Endothelial cell of umbilical vein (primary cell): ENCODE measurements around the gene ACADVL.

Experiments used
- MYC ChIP-seq: IDR thresholded peaks from one replicate; pipeline ENCODE4 v1.6.1; 2011; ENCODE audit warnings: mild to moderate bottlenecking, low read depth, low read length
- TF ChIP-seq, protein P1 (sequence below), 2 donors: IDR thresholded peaks; 1 replicate in 1 of 2; 2 replicates in 1 of 2; pipeline ENCODE4 v1.5.1; 2011; ENCODE audit warnings: low read length in 2 of 2, mild to moderate bottlenecking in 2 of 2, moderate library complexity in 2 of 2, control low read depth in 1 of 2, inconsistent platforms in 1 of 2, low read depth in 1 of 2; ENCODE audit not compliant: insufficient read depth in 1 of 2; ENCODE audit errors: extremely low read depth in 1 of 2

DNA sequence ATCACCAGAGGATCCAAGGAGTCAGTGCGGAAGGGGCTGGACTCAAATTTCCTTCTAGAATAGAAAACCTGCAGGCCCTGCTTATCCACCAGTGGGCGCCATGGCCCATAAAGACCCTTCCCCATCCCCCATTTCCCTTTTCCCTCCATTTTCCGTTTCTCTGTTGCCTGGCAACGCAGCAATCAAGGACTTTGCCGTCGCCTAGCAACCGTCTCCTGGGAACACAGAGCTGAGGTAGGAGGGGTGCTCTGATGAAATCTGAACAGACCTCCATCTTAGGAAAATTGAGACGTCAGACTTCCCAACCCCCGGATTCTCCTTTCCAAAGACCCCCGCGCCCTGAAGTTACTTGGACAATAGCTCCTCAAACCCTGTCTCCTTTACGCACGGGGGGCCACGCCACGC lies 5.8 kb upstream of the ACADVL start:
- TF ChIP-seq, protein P1, sequence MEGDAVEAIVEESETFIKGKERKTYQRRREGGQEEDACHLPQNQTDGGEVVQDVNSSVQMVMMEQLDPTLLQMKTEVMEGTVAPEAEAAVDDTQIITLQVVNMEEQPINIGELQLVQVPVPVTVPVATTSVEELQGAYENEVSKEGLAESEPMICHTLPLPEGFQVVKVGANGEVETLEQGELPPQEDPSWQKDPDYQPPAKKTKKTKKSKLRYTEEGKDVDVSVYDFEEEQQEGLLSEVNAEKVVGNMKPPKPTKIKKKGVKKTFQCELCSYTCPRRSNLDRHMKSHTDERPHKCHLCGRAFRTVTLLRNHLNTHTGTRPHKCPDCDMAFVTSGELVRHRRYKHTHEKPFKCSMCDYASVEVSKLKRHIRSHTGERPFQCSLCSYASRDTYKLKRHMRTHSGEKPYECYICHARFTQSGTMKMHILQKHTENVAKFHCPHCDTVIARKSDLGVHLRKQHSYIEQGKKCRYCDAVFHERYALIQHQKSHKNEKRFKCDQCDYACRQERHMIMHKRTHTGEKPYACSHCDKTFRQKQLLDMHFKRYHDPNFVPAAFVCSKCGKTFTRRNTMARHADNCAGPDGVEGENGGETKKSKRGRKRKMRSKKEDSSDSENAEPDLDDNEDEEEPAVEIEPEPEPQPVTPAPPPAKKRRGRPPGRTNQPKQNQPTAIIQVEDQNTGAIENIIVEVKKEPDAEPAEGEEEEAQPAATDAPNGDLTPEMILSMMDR (IDR thresholded peaks at IDR 0.05; ENCODE audit: extremely low read depth in 1 of 2, insufficient read depth in 1 of 2, low read depth in 1 of 2, low read length in 2 of 2): peak; percentile 62 to 75
- TF ChIP-seq MYC: no peak
